HuH-7 (cell line): ENCODE results near the gene POR.

ENCODE experiments used
- DNase-seq: peaks from one replicate; pipeline ENCODE4 v3.0.0; 2011; ENCODE audit warnings: low spot score

Gene POR

GRCh38 chr7:75979759-75980429 is 64.9 kb downstream of the POR start:
- DNase-seq, result no peak

- no peak for DNase-seq
Measured at GRCh38 chr7:75980430-75981202, 65.7 kb downstream of the POR start.

- DNase-seq, result no peak
Measured at GRCh38 chr7:75981203-75981452, 66.2 kb downstream of the POR start.

GRCh38 chr7:75981453-75982305 is 66.7 kb downstream of the POR start:
- no peak for DNase-seq

GRCh38 chr7:75982306-75983064 is 67.5 kb downstream of the POR start:
- DNase-seq, result no peak

GRCh38 chr7:75983471-75984129 is 68.6 kb downstream of the POR start:
- DNase-seq, result no peak

GRCh38 chr7:75984130-75985008 is 69.4 kb downstream of the POR start:
- DNase-seq, result no peak

GRCh38 chr7:75985009-75985517 is 70.1 kb downstream of the POR start:
- no peak for DNase-seq

GRCh38 chr7:75985518-75986146 is 70.7 kb downstream of the POR start:
- DNase-seq, result no peak

GRCh38 chr7:75986147-75986781 is 71.3 kb downstream of the POR start:
- no peak for DNase-seq

- DNase-seq, result no peak
Measured at GRCh38 chr7:75987026-75987804, 72.3 kb downstream of the POR start.

GRCh38 chr7:75987805-75988567 is 73.0 kb downstream of the POR start:
- no peak for DNase-seq

GRCh38 chr7:75988568-75989499 is 73.9 kb downstream of the POR start:
- no peak for DNase-seq

GRCh38 chr7:75989500-75990388 is 74.8 kb downstream of the POR start:
- no peak for DNase-seq

GRCh38 chr7:75991531-75992082 is 76.7 kb downstream of the POR start:
- DNase-seq, result no peak
